ENCODE data around the gene FKBP4.

Gene FKBP4

DNA sequence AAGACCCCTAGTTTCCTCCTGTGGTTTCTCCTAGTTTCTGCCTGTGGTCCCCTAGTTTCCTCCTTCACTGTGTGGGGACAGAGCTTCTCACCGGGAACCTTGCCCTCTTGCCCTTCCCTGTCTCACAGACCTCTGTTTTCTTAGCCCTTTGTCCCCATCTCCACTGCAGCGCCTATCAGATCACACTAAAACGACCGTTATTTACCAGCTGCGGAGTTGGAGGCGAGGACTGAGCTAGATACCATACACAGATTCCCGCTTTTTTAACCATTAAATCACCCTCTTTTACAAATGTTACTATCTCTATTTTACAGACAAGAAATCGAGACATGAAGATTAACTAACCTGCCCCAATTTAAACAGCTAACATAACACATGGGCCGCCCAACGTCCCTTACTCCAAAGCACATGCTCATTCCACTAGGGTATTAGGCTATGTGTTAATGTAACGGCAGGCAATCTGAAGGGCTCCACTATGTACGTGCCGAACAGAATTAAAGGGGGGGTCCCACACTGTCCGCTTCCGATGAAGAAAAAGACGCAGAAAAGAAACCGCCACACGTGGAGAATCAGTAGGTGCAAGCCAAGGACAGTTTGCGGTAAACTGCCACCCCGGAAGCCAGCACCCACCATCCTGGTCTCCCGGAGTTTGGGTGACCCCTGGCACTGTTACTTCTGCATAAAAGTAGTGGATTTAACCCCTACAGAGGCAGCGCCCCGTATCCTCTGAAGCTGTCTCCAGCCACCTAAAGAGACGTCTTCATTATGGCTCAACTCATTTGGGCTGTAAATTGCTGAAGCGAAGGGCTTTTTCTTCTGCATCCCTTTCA lies 1.9 kb upstream of the FKBP4 start:
- H3K27ac ChIP-seq (ENCODE audit: low read depth, low read length) = no peak overlapping the region
- peaks cover 21% of the 10 kb centered on the region for H4K20me1 ChIP-seq (ENCODE audit: control insufficient read depth, insufficient read depth, low read depth, low read length)
- TF ChIP-seq, protein P1, sequence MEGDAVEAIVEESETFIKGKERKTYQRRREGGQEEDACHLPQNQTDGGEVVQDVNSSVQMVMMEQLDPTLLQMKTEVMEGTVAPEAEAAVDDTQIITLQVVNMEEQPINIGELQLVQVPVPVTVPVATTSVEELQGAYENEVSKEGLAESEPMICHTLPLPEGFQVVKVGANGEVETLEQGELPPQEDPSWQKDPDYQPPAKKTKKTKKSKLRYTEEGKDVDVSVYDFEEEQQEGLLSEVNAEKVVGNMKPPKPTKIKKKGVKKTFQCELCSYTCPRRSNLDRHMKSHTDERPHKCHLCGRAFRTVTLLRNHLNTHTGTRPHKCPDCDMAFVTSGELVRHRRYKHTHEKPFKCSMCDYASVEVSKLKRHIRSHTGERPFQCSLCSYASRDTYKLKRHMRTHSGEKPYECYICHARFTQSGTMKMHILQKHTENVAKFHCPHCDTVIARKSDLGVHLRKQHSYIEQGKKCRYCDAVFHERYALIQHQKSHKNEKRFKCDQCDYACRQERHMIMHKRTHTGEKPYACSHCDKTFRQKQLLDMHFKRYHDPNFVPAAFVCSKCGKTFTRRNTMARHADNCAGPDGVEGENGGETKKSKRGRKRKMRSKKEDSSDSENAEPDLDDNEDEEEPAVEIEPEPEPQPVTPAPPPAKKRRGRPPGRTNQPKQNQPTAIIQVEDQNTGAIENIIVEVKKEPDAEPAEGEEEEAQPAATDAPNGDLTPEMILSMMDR (IDR thresholded peaks at IDR 0.05; ENCODE audit: low read depth, low read length, poor library complexity, severe bottlenecking) = no peak
- TF ChIP-seq EZH2phosphoT487 (IDR thresholded peaks at IDR 0.05; ENCODE audit: borderline replicate concordance, low read length) = no peak
- peaks cover 22% of the 10 kb centered on the region for H3K36me3 ChIP-seq (ENCODE audit: control insufficient read depth, low read length)
- peaks cover 22% of the 10 kb centered on the region for H3K4me1 ChIP-seq (ENCODE audit: control insufficient read depth, low read length)
- H3K9me3 ChIP-seq (ENCODE audit: control insufficient read depth, insufficient read depth, low read length) = no peaks in the 10 kb centered on the region
- no peaks in the 10 kb centered on the region for H3K9me2 ChIP-seq (replicated peaks; ENCODE audit: control insufficient read depth, low read length)
- no peak overlapping the region for H3K4me2 ChIP-seq (ENCODE audit: low read length)
- H3K27me3 ChIP-seq (ENCODE audit: control insufficient read depth, low read length) = no peaks in the 10 kb centered on the region
- H3F3A ChIP-seq (ENCODE audit: control insufficient read depth, insufficient read depth) = no peaks in the 10 kb centered on the region; the same call in 1 of the 2 replicates
- peaks cover 30% of the 10 kb centered on the region for H3K79me2 ChIP-seq (ENCODE audit: control insufficient read depth, low read length)
- H3K4me3 ChIP-seq (ENCODE audit: low read length) = no peak overlapping the region

- H3K36me3 ChIP-seq (ENCODE audit: control insufficient read depth, low read length) = peaks cover 28% of the 10 kb centered on the region
- TF ChIP-seq, protein P1 (IDR thresholded peaks at IDR 0.05; ENCODE audit: low read depth, low read length, poor library complexity, severe bottlenecking) = no peak
- TF ChIP-seq EZH2phosphoT487 (IDR thresholded peaks at IDR 0.05; ENCODE audit: borderline replicate concordance, low read length) = no peak
- no peaks in the 10 kb centered on the region for H3K9me2 ChIP-seq (replicated peaks; ENCODE audit: control insufficient read depth, low read length)
- peak overlapping the region; percentile 95 for H3K4me3 ChIP-seq (ENCODE audit: low read length)
- no peak overlapping the region for H3K27ac ChIP-seq (ENCODE audit: low read depth, low read length)
- H3K27me3 ChIP-seq (ENCODE audit: control insufficient read depth, low read length) = no peaks in the 10 kb centered on the region
- peaks cover 27% of the 10 kb centered on the region for H4K20me1 ChIP-seq (ENCODE audit: control insufficient read depth, insufficient read depth, low read depth, low read length)
- H3K9me3 ChIP-seq (ENCODE audit: control insufficient read depth, insufficient read depth, low read length) = no peaks in the 10 kb centered on the region
- peak overlapping the region; percentile 85 for H3K4me2 ChIP-seq (ENCODE audit: low read length)
- H3K4me1 ChIP-seq (ENCODE audit: control insufficient read depth, low read length) = peaks cover 22% of the 10 kb centered on the region
- H3F3A ChIP-seq (ENCODE audit: control insufficient read depth, insufficient read depth) = no peaks in the 10 kb centered on the region; the same call in 1 of the 2 replicates
- peaks cover 37% of the 10 kb centered on the region for H3K79me2 ChIP-seq (ENCODE audit: control insufficient read depth, low read length)
These were observed 1.2 kb upstream of the FKBP4 start for GRCh38 chr12:2793561-2793960.

- no peak overlapping the region for H3K27ac ChIP-seq (ENCODE audit: low read depth, low read length)
- H3K4me1 ChIP-seq (ENCODE audit: control insufficient read depth, low read length) = peaks cover 22% of the 10 kb centered on the region
- peak overlapping the region; percentile 85 for H3K4me2 ChIP-seq (ENCODE audit: low read length)
- H3K4me3 ChIP-seq (ENCODE audit: low read length) = peak overlapping the region; percentile 95
- peaks cover 35% of the 10 kb centered on the region for H3K36me3 ChIP-seq (ENCODE audit: control insufficient read depth, low read length)
- H3K27me3 ChIP-seq (ENCODE audit: control insufficient read depth, low read length) = no peaks in the 10 kb centered on the region
- H3K79me2 ChIP-seq (ENCODE audit: control insufficient read depth, low read length) = peaks cover 44% of the 10 kb centered on the region
- H3K9me3 ChIP-seq (ENCODE audit: control insufficient read depth, insufficient read depth, low read length) = no peaks in the 10 kb centered on the region
- H4K20me1 ChIP-seq (ENCODE audit: control insufficient read depth, insufficient read depth, low read depth, low read length) = peaks cover 28% of the 10 kb centered on the region
- H3K9me2 ChIP-seq (replicated peaks; ENCODE audit: control insufficient read depth, low read length) = no peaks in the 10 kb centered on the region
- H3F3A ChIP-seq (ENCODE audit: control insufficient read depth, insufficient read depth) = no peaks in the 10 kb centered on the region; the same call in 1 of the 2 replicates
- no peak for TF ChIP-seq EZH2phosphoT487 (IDR thresholded peaks at IDR 0.05; ENCODE audit: borderline replicate concordance, low read length)
- TF ChIP-seq, protein P1 (IDR thresholded peaks at IDR 0.05; ENCODE audit: low read depth, low read length, poor library complexity, severe bottlenecking) = no peak
These were observed 507 bp upstream of the FKBP4 start for GRCh38 chr12:2794191-2794735.

All from DOHH2 (cell line).